IMR-90 (cell line): Measurements from ENCODE around the gene FAM72D. TPM values are rescaled to one million over a fixed set of nuclear protein-coding genes. Genes with fewer than 3 reads are reported as not detected.
"Not testable (repeated sequence)": the region's sequence is repeated elsewhere in the genome, so short reads cannot be mapped to it uniquely, and the experiment has no call there.

Experiments
- ATAC-seq: fragments of 200-7000 bp; cut with Tn5 transposase; 2 replicates; pipeline ENCODE4 v1.9.1; 2020; ENCODE audit warnings: low read depth, mild to moderate bottlenecking, moderate library complexity
- BruUV-seq: library from RNA; stranded (reverse); fragments of 400-500 nt; replicated peaks from 2 replicates; lab custom pipeline; 2021; lab: Mats Ljungman, UMichigan
- CTCF ChIA-PET: fragments of 300-600 bp; formaldehyde crosslinking; extraction: SDS; loops from one replicate; lab custom pipeline; 2021; ENCODE audit warnings: antibody characterized with exemption; lab: Yijun Ruan, JAX
- POLR2A ChIA-PET: fragments of 300-600 bp; sonication (Branson Sonifier 250); formaldehyde crosslinking; loops from one replicate; lab custom pipeline; 2022; ENCODE audit warnings: antibody characterized with exemption; ENCODE audit not compliant: unreplicated experiment; lab: Charles Lee
- DNase-seq: peaks from one replicate; pipeline ENCODE4 v3.0.0; 2013
- H2AFZ ChIP-seq: replicated peaks from 2 replicates; pipeline ENCODE3; 2013; ENCODE audit warnings: low read length, mild to moderate bottlenecking; ENCODE audit not compliant: poor library complexity
- H2AK5ac ChIP-seq: 2 replicates; pipeline ENCODE4 v1.6.1; 2013; ENCODE audit warnings: low read depth, low read length, inconsistent platforms
- H2AK9ac ChIP-seq: replicated peaks from 2 replicates; pipeline ENCODE3; 2013; ENCODE audit warnings: mild to moderate bottlenecking, low read depth, low read length, moderate library complexity; ENCODE audit not compliant: poor library complexity
- H2BK120ac ChIP-seq: 2 replicates; pipeline ENCODE4 v1.6.1; 2013; ENCODE audit warnings: low read depth, low read length, inconsistent platforms
- H2BK15ac ChIP-seq: 3 replicates; pipeline ENCODE4 v1.6.1; 2013; ENCODE audit warnings: low read depth, low read length, inconsistent platforms
- H2BK20ac ChIP-seq: 2 replicates; pipeline ENCODE4 v1.6.1; 2013; ENCODE audit warnings: low read depth, mild to moderate bottlenecking, inconsistent platforms, low read length, moderate library complexity
- H2BK5ac ChIP-seq: 2 replicates; pipeline ENCODE4 v1.6.1; 2013; ENCODE audit warnings: mild to moderate bottlenecking, low read depth, low read length, inconsistent platforms; ENCODE audit not compliant: poor library complexity, severe bottlenecking
- H3K14ac ChIP-seq: replicated peaks from 2 replicates; pipeline ENCODE4 v1.6.1; 2013; ENCODE audit warnings: low read depth, low read length, inconsistent platforms
- H3K18ac ChIP-seq: 2 replicates; pipeline ENCODE4 v1.6.1; 2013; ENCODE audit warnings: low read depth, low read length, control low read depth
- H3K23ac ChIP-seq: 2 replicates; pipeline ENCODE4 v1.6.1; 2013; ENCODE audit warnings: low read depth, low read length, inconsistent platforms
- H3K27ac ChIP-seq: 2 replicates; pipeline ENCODE4 v1.5.1; 2013; ENCODE audit warnings: mild to moderate bottlenecking, control low read depth, low read length; ENCODE audit not compliant: insufficient read depth
- H3K27me3 ChIP-seq: 2 replicates; pipeline ENCODE4 v1.6.1; 2013; ENCODE audit warnings: low read length; ENCODE audit not compliant: control insufficient read depth, insufficient read depth
- H3K36me3 ChIP-seq: 2 replicates; pipeline ENCODE4 v1.6.1; 2013; ENCODE audit warnings: low read length, mixed read lengths; ENCODE audit not compliant: control insufficient read depth, insufficient read depth
- H3K4ac ChIP-seq: 2 replicates; pipeline ENCODE4 v1.6.1; 2013; ENCODE audit warnings: low read depth, low read length, inconsistent platforms
- H3K4me1 ChIP-seq: 2 replicates; pipeline ENCODE4 v1.6.1; 2013; ENCODE audit warnings: low read length, mixed read lengths; ENCODE audit not compliant: control insufficient read depth, insufficient read depth
- H3K4me2 ChIP-seq: 2 replicates; pipeline ENCODE4 v1.6.1; 2013; ENCODE audit warnings: low read depth, mild to moderate bottlenecking, control low read depth, low read length, moderate library complexity
- H3K4me3 ChIP-seq: 2 replicates; pipeline ENCODE4 v1.5.1; 2013; ENCODE audit warnings: low read depth, mild to moderate bottlenecking, control low read depth, low read length, moderate library complexity; ENCODE audit not compliant: insufficient read depth
- H3K56ac ChIP-seq: 2 replicates; pipeline ENCODE4 v1.6.1; 2013; ENCODE audit warnings: low read length, inconsistent platforms; ENCODE audit not compliant: insufficient read depth; ENCODE audit errors: extremely low read depth
- H3K79me1 ChIP-seq, 2 experiments: 2 replicates each; pipeline ENCODE4 v1.6.1; 2013; ENCODE audit warnings: low read length in 2 of 2, inconsistent platforms in 1 of 2, low read depth in 1 of 2
- H3K9ac ChIP-seq: 2 replicates; pipeline ENCODE4 v1.6.1; 2013; ENCODE audit warnings: low read depth, low read length, control low read depth
- H3K9me1 ChIP-seq: 2 replicates; pipeline ENCODE4 v1.6.1; 2013; ENCODE audit warnings: low read length, inconsistent platforms; ENCODE audit not compliant: insufficient read depth
- H3K9me3 ChIP-seq: 2 replicates; pipeline ENCODE4 v1.6.1; 2013; ENCODE audit warnings: low read length; ENCODE audit not compliant: control insufficient read depth, insufficient read depth
- H4K20me1 ChIP-seq: 2 replicates; pipeline ENCODE4 v1.6.1; 2013; ENCODE audit warnings: low read length, inconsistent platforms; ENCODE audit not compliant: insufficient read depth
- H4K5ac ChIP-seq: 2 replicates; pipeline ENCODE4 v1.6.1; 2013; ENCODE audit warnings: mild to moderate bottlenecking, low read depth, low read length, control low read depth
- H4K8ac ChIP-seq, 2 experiments: 2 replicates each; pipeline ENCODE4 v1.6.1; 2013; ENCODE audit warnings: low read depth in 2 of 2, low read length in 2 of 2, control low read depth in 1 of 2, inconsistent platforms in 1 of 2
- H4K91ac ChIP-seq: 2 replicates; pipeline ENCODE4 v1.6.1; 2013; ENCODE audit warnings: low read depth, low read length, inconsistent platforms; ENCODE audit not compliant: insufficient read depth
- WGBS, 2 experiments: methylation state at CpG; one replicate each; pipeline versions ENCODE4 v1.1.5 to v1.1.7; 2013; ENCODE audit warnings: missing lambda C conversion rate in 2 of 2; ENCODE audit not compliant: insufficient read length in 1 of 2; ENCODE audit errors: extremely low coverage in 2 of 2; 5-methylcytosine and 5-hydroxymethylcytosine counted together
- dilution Hi-C: fragments of 300-500 bp; cut with HindIII; formaldehyde crosslinking; loops from one replicate; pipeline ENCODE4 v1.14.3; 2018; ENCODE audit warnings: low sequenced_read_pairs; ENCODE audit not compliant: unreplicated experiment
- in situ Hi-C: fragments of 300-500 bp; cut with MboI; formaldehyde crosslinking; loops from 3 replicates; pipeline ENCODE4 v1.14.3; 2019; ENCODE audit warnings: low sequenced_read_pairs, inconsistent platforms, mixed read lengths
- intact Hi-C: fragments of 100-400 bp; cut with micrococcal nuclease; formaldehyde crosslinking; loops from 2 replicates; pipeline ENCODE4 v1.10.0; 2022
- polyA plus RNA-seq, 3 experiments: library from polyadenylated mRNA; depleted of rRNA; stranded (reverse); fragments of >200 nt; gene quantifications; 2 replicates each; pipeline ENCODE4 v1.2.3, GENCODE V29; 2012; ENCODE audit warnings: low replicate concordance in 1 of 3
- total RNA-seq: library from RNA; depleted of rRNA; stranded (reverse); fragments of >200 nt; gene quantifications from 2 replicates; pipeline ENCODE4 v1.2.3, GENCODE V29; 2012

FAM72D gene
- total and polyA plus RNA-seq, 2 of the 4 experiments (the other 2 are of a cell fraction), result 0.72 to 1.4 TPM

GRCh38 chr1:145155421-145155820 lies 59.6 kb downstream of the FAM72D start:
- H2BK15ac ChIP-seq, CTCF ChIA-PET, H3K27ac ChIP-seq, H3K18ac ChIP-seq, H3K27me3 ChIP-seq, H3K4ac ChIP-seq, H3K23ac ChIP-seq, intact Hi-C loops, H3K4me3 ChIP-seq, H3K14ac ChIP-seq, H2AK5ac ChIP-seq, BruUV-seq, in situ Hi-C loops, H4K8ac ChIP-seq, H4K91ac ChIP-seq, dilution Hi-C loops, H3K9me3 ChIP-seq, H2AK9ac ChIP-seq, H2AFZ ChIP-seq, H3K36me3 ChIP-seq, H2BK20ac ChIP-seq, DNase-seq, H3K9me1 ChIP-seq, H4K20me1 ChIP-seq, H3K79me1 ChIP-seq, POLR2A ChIA-PET, H3K9ac ChIP-seq, H3K56ac ChIP-seq, H2BK120ac ChIP-seq, H2BK5ac ChIP-seq, H3K4me1 ChIP-seq, H4K5ac ChIP-seq, H3K4me2 ChIP-seq: not testable (repeated sequence)
- no CpG with 5 or more reads among the region's 4 CpGs for WGBS, 2 experiments
- peak; percentile 67 for ATAC-seq

DNA sequence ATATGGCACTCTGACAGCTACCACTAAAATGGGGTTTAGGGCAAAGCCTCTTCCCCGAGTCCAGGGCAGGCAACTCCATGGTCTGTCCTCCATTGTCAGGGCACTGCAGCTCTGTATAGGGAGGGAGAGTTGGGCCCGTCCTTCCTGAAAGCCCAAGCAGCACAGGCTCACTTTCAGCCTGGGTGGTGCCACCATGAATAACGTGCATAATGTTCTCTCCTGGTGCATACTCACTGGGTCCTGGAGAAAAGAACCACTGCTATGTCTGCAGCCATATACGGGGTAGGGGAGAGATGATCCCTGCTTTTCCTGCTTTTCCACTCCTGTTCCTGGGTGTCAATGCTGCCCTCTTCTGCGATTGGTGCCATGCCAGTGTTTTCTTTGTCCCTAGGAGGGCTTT lies 60.1 kb downstream of the FAM72D start:
- H3K9me1 ChIP-seq, dilution Hi-C loops, H2BK20ac ChIP-seq, H3K23ac ChIP-seq, POLR2A ChIA-PET, H3K18ac ChIP-seq, H4K5ac ChIP-seq, H3K4me2 ChIP-seq, DNase-seq, H2BK15ac ChIP-seq, in situ Hi-C loops, H3K9me3 ChIP-seq, H3K56ac ChIP-seq, H3K9ac ChIP-seq, H3K79me1 ChIP-seq, CTCF ChIA-PET, intact Hi-C loops, H2AFZ ChIP-seq, H3K4ac ChIP-seq, H2BK120ac ChIP-seq, H2AK5ac ChIP-seq, H3K36me3 ChIP-seq, H4K20me1 ChIP-seq, H3K27ac ChIP-seq, BruUV-seq, H3K14ac ChIP-seq, H3K4me1 ChIP-seq, H3K4me3 ChIP-seq, H4K91ac ChIP-seq, H2BK5ac ChIP-seq, H4K8ac ChIP-seq, H3K27me3 ChIP-seq, H2AK9ac ChIP-seq: not testable (repeated sequence)
- no CpG with 5 or more reads among the region's 5 CpGs for WGBS, 2 experiments
- ATAC-seq, result 0 out of 2 replicates have a peak, but pooled peaks have one; percentile 3
